ENCODE data around the gene WNT7A.

Gene WNT7A

DNA sequence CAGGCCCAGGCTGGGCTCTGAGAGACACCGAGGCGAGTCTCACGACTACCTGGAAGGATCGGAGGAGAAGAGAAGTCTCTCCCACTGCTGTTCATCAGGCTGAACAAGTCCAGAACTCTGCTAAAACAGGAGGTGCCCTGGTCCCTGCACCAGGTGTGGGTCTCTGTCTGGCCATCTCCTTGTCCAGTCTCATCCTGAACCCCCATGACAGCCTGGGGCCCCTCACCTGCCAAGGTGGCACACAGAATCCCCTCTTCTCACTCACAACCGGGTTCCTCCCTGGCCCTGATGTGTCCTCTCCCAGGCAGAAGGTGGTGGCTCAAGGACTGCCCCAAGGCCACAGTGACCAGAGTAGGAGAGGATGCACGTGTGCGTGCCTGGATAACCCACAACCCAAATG, 34.1 kb downstream of the WNT7A start:
- DNase-seq (ENCODE audit: low spot score) = no peak
- TF ChIP-seq, protein P1, sequence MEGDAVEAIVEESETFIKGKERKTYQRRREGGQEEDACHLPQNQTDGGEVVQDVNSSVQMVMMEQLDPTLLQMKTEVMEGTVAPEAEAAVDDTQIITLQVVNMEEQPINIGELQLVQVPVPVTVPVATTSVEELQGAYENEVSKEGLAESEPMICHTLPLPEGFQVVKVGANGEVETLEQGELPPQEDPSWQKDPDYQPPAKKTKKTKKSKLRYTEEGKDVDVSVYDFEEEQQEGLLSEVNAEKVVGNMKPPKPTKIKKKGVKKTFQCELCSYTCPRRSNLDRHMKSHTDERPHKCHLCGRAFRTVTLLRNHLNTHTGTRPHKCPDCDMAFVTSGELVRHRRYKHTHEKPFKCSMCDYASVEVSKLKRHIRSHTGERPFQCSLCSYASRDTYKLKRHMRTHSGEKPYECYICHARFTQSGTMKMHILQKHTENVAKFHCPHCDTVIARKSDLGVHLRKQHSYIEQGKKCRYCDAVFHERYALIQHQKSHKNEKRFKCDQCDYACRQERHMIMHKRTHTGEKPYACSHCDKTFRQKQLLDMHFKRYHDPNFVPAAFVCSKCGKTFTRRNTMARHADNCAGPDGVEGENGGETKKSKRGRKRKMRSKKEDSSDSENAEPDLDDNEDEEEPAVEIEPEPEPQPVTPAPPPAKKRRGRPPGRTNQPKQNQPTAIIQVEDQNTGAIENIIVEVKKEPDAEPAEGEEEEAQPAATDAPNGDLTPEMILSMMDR (IDR thresholded peaks at IDR 0.05) = no peak
- Histone ChIP-seq H3K27ac (no peak overlapping the region), H3K4me3 (no peak overlapping the region)

DNA sequence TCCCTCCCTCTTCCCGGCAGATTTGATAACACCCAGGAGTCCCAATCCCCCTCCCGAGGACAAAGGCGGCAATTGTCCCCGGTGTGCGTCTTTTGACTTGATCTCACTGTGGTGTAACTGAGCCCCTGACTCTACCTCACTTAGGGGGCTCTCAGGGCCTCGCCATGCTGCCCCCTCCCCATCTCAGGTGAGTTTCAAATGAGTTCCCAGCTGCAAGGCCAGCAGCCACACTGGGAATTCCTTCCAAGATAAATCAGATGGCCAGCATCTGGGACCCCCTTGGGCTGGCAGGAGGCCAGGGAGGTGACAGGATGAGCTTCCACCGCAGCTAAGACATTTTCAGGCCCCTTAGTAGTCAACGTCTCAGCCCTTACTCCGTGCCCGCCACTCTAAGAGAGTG, 35.0 kb downstream of the WNT7A start:
- no peak overlapping the region for H3K4me3 ChIP-seq
- TF ChIP-seq, protein P1 (IDR thresholded peaks at IDR 0.05) = no peak
- H3K27ac ChIP-seq = no peak overlapping the region
- DNase-seq (ENCODE audit: low spot score) = no peak

DNA sequence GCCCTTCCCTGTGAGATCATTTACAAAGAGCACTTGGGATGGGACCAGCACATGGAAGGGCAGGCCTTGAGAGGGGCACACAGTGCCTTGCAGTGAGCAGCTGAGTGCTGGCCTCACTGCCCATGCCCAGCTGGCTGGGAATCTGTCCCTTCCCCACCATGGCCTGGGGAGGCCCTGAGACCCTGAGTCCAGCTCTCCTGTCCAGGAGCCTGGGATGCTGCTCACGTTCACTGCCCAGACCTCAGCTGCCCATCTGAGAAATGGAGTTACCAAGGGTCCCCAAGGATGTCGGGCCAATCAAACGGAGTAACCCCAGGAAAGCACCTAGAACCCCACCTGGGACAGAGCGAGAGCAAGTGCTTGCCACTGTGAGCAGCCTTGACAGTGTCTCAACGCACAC, 35.6 kb downstream of the WNT7A start:
- TF ChIP-seq, protein P1 (IDR thresholded peaks at IDR 0.05) = no peak
- H3K27ac ChIP-seq = no peak overlapping the region
- no peak overlapping the region for H3K4me3 ChIP-seq
- DNase-seq (ENCODE audit: low spot score) = no peak

DNA sequence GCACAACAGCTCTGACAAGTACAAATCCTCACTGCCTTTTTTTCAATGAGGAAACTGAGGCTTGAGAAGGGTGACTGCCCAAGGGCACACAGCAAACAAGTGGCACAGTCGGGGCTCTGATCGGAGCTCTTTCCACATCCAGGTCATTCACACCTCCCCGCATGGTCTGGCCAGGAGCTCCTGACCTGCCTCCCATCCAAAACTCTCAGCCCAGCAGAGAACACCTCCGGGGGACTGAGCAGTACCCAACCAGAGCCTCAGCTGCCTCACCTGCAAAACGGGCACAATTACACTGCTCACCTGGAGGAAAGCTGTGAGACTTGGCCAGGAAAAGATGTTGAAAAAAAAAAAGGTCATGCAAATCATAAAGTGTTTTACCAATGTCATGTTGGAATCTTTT, 36.5 kb downstream of the WNT7A start:
- H3K4me3 ChIP-seq = no peak overlapping the region
- DNase-seq (ENCODE audit: low spot score) = no peak
- TF ChIP-seq, protein P1 (IDR thresholded peaks at IDR 0.05) = no peak
- no peak overlapping the region for H3K27ac ChIP-seq

DNA sequence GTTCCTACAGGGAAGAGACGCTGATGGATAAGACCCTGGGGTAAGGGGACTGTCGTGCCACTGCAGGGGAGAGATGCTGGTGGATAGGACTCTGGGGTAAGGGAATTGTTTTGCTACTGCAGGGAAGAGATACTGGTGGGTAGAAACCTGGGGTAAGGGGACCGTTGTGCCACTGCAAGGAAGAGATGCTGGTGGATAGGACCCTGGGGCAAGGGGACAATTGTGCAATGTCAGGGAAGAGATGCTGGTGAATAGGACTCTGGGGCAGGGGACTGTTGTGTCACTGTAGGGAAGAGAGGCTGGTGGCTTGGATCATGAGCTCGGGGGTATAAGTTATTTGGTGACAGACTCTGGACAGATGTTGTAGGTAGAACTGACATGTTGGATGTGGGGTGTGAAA, 37.6 kb downstream of the WNT7A start:
- DNase-seq (ENCODE audit: low spot score) = no peak
- TF ChIP-seq, protein P1 (IDR thresholded peaks at IDR 0.05) = no peak
- Histone ChIP-seq H3K4me3 (no peak overlapping the region), H3K27ac (no peak overlapping the region)

DNA sequence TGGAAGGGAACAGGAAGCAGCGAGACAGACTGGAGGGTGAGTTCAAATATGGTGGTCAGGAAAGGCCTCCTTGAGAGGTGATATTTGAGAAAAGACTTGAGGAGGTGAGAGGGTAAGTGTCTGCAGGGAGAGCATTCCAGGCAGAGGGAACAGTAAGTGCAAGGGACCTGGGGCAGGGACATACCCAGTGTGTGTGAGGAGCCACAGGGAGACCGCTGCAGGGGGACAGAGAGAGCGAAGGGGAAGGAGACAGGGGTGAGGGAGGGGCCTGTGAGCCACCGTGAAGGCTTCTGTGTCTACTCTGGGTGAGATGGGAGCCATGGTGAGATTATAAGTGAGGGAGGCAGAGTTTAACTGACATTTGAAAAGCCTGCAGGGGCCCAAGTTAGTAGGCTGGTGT, 38.0 kb downstream of the WNT7A start:
- DNase-seq (ENCODE audit: low spot score) = no peak
- Histone ChIP-seq H3K27ac (no peak overlapping the region), H3K4me3 (no peak overlapping the region)
- TF ChIP-seq, protein P1 (IDR thresholded peaks at IDR 0.05) = no peak

DNA sequence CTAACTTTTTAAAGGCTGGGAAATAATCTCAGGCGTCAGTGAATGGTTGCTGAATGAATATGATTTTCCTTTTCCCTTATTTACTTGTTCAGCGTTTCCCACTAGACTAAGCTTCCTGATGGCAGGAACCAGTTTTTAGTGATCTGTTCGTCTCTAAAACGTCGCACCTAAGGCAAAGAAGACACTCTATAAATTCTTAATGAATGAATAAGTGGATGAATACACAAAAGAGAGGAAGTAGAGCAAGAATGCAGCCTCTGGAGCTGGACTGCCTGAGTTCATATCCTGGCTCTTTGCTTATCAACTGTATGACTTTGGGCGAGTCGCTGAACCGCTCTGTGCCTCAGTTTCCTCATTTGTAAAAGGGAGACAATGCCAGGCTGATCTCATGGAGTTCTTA, 38.7 kb downstream of the WNT7A start:
- Histone ChIP-seq H3K4me3 (no peak overlapping the region), H3K27ac (no peak overlapping the region)
- TF ChIP-seq, protein P1 (IDR thresholded peaks at IDR 0.05) = no peak
- DNase-seq (ENCODE audit: low spot score) = no peak

Data from coronary artery (tissue), 2 donors.